Endometrial microvascular endothelial cells (primary cell): ENCODE measurements around the gene MACF1. TPM values are rescaled to one million over a fixed set of nuclear protein-coding genes. Genes with fewer than 3 reads are reported as not detected.

Source experiments
- in situ Hi-C: cut with HindIII; loops from 2 replicates; pipeline ENCODE4 v1.10.0; 2017; ENCODE audit warnings: low sequenced_read_pairs, low pct_unique_long_range_greater_than_20kb; ENCODE audit errors: inconsistent ontology term
- total RNA-seq: library from RNA; depleted of rRNA; stranded (reverse); fragments of >200 nt; gene quantifications from one replicate; pipeline ENCODE4 v1.2.3, GENCODE V29; 2015; ENCODE audit errors: inconsistent ontology term

Gene MACF1
- total RNA-seq, 1 donor from 2014 or later: 183 TPM

DNA sequence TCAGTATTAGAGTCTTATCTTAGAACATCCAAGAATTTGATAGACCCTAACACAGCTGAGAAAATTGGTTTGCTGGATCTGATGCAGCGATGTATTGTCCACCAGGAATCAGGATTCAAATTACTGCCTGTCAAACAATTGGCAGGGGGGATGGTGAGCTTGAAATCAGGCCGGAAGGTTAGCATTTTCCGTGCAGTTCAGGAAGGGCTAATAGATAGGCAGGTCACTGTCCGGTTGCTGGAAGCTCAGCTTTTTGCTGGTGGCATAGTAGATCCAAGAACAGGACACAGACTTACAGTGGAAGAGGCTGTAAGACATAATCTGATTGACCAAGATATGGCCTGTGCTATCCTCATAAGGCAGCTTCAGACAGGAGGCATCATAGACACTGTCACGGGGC is 127.2 kb downstream of the MACF1 start:
- in situ Hi-C loops: no loop called here

- in situ Hi-C loops: no loop called here
Observed at GRCh38 chr1:39332291-39332690, 127.8 kb downstream of the MACF1 start.

DNA sequence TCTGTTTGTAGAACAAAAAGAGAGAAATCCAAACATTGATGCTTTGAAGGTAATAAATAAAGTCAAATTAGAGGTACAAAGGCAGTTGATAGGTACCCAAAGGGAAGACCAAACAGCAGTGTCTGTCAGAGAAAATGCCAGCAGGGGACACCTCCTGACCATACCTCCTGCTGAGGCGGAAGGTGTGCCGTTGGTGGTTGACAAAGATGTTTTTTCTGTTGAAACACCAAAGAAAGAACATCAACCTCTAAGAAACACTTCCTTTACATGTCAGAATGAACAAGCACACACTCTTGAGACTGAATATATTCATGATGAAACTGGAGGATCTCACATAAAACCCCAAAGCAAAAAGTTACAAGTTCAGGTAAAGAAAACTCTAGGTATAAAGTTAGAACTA is 128.3 kb downstream of the MACF1 start:
- in situ Hi-C loops: no loop called here

- in situ Hi-C loops: no loop called here
Observed at GRCh38 chr1:39333296-39333695, 128.8 kb downstream of the MACF1 start.

- in situ Hi-C loops: no loop called here
Observed at GRCh38 chr1:39335216-39335615, 130.7 kb downstream of the MACF1 start.

- in situ Hi-C loops: no loop called here
Observed at GRCh38 chr1:39337067-39337466, 132.6 kb downstream of the MACF1 start.

GRCh38 chr1:39342776-39343175 is 138.3 kb downstream of the MACF1 start:
- in situ Hi-C loops: no loop called here

DNA sequence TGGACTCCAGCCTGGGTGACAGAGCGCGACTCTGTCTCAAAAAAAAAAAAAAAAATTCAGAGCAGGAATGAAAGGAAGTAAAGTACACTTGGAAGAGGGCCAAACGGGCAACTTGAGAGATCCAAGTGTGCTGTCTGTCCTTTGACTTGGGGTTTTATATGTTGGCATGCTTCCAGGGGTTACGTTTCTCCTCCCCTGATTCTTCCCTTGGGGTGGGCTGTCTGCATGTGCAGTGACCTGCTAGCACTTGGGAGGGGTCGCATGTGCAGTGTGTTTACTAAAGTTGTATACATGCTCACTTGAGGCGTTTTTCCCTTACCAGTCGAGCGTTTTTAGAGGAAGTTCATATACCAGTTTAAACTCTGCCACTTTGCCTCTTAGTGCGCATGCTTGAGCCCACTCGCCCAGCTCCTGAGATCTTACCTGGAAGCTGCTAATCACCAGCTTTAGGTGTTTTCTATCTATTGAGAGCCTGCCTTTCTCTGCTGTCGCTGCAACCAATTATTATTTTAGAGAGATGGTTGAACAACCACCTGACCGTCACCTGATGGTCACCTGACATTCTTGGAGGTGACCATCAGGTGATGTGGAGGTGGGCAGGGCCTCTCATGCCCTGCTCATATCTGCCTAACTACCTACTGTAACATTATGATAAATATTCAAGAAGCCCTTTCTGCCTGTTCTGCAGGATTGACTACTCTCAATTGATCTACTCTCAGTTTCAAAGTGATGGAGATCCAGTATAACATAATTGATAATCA is 140.1 kb downstream of the MACF1 start:
- in situ Hi-C loops: no loop called here

- in situ Hi-C loops: no loop called here
Observed at GRCh38 chr1:39346872-39347271, 142.4 kb downstream of the MACF1 start.

GRCh38 chr1:39348278-39348677 is 143.8 kb downstream of the MACF1 start:
- in situ Hi-C loops: no loop called here

- in situ Hi-C loops: no loop called here
Observed at GRCh38 chr1:39352881-39353280, 148.4 kb downstream of the MACF1 start.

DNA sequence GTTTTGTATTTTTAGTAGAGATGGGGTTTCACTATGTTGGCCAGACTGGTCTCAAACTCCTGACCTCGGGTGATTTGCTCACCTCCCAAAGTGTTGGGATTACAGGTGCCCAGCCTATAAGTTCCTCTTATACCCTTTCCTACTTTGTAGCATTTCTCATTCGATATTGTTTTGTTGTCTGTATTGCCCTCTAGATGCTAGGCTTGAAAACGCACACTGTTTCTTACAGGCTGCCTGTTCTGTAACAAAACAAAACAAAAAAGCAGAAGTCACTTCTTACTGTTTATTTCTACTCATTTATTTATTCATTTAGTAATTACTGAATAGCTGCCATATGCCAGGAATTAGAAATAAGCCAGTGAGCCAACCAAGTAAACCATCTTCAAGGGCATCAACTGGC is 150.1 kb downstream of the MACF1 start:
- in situ Hi-C loops: no loop called here

GRCh38 chr1:39358491-39358890 is 154.0 kb downstream of the MACF1 start:
- in situ Hi-C loops: no loop called here

DNA sequence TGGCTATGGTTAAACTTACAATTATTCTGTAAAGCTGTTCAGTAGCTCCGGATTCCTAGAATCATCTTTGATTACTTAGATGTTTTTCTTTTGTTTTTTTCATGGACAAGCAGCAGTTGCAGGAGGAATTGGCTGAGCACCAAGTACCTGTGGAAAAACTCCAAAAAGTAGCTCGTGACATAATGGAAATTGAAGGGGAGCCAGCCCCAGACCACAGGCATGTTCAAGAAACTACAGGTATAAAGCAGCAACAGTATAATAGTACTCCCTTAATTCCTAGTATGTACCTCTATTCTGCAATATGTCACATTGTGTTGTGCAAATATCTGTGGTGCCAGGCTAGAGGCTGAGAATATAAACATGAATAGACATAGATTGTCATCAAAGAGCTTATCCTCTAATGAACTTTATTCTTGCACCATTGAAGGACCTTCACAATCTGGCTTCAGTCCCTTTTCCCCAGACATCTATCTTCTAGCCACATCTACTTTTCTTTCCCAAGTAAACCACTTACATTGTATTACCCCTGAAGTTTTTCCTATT is 154.6 kb downstream of the MACF1 start:
- in situ Hi-C loops: no loop called here

GRCh38 chr1:39360731-39361130 is 156.2 kb downstream of the MACF1 start:
- in situ Hi-C loops: no loop called here

DNA sequence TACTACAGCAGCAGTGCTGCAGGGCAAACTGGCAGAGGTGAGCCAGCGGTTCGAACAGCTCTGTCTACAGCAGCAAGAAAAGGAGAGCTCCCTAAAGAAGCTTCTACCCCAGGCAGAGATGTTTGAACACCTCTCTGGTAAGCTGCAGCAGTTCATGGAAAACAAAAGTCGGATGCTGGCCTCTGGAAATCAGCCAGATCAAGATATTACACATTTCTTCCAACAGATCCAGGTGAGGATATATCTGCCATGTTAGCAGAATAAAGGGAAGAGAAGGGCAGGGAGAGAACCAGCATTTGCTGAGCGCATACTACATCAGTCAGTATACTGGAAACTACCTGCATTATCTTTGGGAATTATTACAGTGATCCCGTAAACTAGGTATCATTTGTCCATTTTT is 157.0 kb downstream of the MACF1 start:
- in situ Hi-C loops: no loop called here

GRCh38 chr1:39363267-39363666 is 158.8 kb downstream of the MACF1 start:
- in situ Hi-C loops: no loop called here

DNA sequence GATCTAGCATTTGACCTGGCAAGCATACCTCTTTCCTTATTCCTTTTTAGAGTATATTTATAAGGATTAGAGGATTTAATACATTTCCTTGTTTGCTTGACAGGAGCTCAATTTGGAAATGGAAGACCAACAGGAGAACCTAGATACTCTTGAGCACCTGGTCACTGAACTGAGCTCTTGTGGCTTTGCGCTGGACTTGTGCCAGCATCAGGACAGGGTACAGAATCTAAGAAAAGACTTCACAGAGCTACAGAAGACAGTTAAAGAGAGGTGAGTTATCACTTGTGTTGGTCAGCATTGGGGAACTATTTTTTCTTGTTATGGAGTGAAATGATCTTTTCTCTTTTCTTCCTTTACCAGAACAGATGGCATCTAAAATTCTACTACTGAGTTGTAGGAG is 163.6 kb downstream of the MACF1 start:
- in situ Hi-C loops: no loop called here

DNA sequence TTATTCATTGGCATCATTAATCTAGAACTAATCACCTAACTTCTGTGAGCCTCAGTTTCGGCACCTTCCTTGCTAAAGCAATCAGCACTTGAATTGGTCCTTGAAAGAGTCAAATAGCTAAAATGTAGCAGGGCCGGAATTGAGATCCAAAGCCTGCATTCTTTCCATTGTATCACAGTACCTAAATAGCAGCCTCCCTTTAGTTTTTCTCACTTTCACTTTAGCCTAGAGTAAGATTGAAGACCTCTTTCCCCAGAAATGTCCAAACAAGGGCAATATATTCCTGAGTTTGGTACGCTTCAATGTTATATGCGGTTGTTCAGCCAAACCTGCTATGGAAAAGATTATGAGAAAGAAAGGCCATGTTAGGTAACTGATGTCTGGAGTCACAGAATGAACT is 165.1 kb downstream of the MACF1 start:
- in situ Hi-C loops: no loop called here

- in situ Hi-C loops: no loop called here
Observed at GRCh38 chr1:39370602-39371001, 166.1 kb downstream of the MACF1 start.

- in situ Hi-C loops: no loop called here
Observed at GRCh38 chr1:39372105-39372504, 167.6 kb downstream of the MACF1 start.
